GM19438 (cell line): ENCODE measurements around the gene GLI2.

ENCODE experiments used
- ATAC-seq: cut with Tn5 transposase; IDR thresholded peaks from one replicate; pipeline ENCODE4 v1.9.1; 2021; ENCODE audit warnings: low read depth; ENCODE audit not compliant: unreplicated experiment

The GLI2 gene

GRCh38 chr2:120750488-120751210, 15.0 kb downstream of the GLI2 start:
- ATAC-seq: no peak

- ATAC-seq: no peak
These were observed 15.9 kb downstream of the GLI2 start for GRCh38 chr2:120751553-120751952.

GRCh38 chr2:120754067-120754960, 18.6 kb downstream of the GLI2 start:
- ATAC-seq: no peak

GRCh38 chr2:120758181-120759144, 22.8 kb downstream of the GLI2 start:
- no peak for ATAC-seq

- ATAC-seq: no peak
These were observed 24.1 kb downstream of the GLI2 start for GRCh38 chr2:120759543-120760331.

GRCh38 chr2:120760446-120761135, 24.9 kb downstream of the GLI2 start:
- no peak for ATAC-seq

- no peak for ATAC-seq
These were observed 25.6 kb downstream of the GLI2 start for GRCh38 chr2:120761164-120761861.

GRCh38 chr2:120761911-120762310, 26.2 kb downstream of the GLI2 start:
- no peak for ATAC-seq

- no peak for ATAC-seq
These were observed 26.8 kb downstream of the GLI2 start for GRCh38 chr2:120762341-120763061.

GRCh38 chr2:120763508-120763907, 27.8 kb downstream of the GLI2 start:
- no peak for ATAC-seq

- no peak for ATAC-seq
These were observed 28.3 kb downstream of the GLI2 start for GRCh38 chr2:120763931-120764330.

GRCh38 chr2:120764492-120764891, 28.8 kb downstream of the GLI2 start:
- no peak for ATAC-seq

GRCh38 chr2:120764991-120765677, 29.5 kb downstream of the GLI2 start:
- ATAC-seq: no peak

GRCh38 chr2:120765678-120766469, 30.2 kb downstream of the GLI2 start:
- ATAC-seq: no peak

GRCh38 chr2:120766470-120767351, 31.0 kb downstream of the GLI2 start:
- no peak for ATAC-seq
